ENCODE results near the gene FUT8. TPM values are rescaled to one million over a fixed set of nuclear protein-coding genes. Genes with fewer than 3 reads are reported as not detected.

Gene FUT8
- polyA plus RNA-seq, 1 of the 3 experiments (the other 2 are of a cell fraction): 31.7 TPM

DNA sequence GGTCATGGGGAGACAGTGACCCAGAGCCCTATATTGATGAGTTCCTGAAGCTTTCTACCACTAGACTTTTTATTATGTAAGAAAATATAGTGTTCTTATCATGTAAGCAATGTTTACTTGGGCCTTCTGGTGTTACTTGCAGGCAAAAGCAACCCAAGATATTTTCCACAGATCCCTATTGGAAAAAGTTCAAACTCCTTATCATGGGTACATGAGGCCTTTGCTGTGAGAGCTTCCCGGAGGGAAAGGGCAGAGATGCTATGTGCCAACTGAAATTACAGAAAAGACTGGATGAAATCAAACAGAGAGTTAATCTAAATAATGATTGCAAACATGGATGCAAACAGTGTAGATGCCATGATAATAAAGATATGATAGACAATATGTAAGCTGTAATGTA, 361.5 kb downstream of the FUT8 start:
- H3K9me3 ChIP-seq: no peaks in the 10 kb centered on the region
- no peak overlapping the region for H3K4me3 ChIP-seq (ENCODE audit: low read depth in 2 of 2, low read length in 1 of 2)
- no peaks in the 10 kb centered on the region for H3K27me3 ChIP-seq (ENCODE audit: insufficient read depth)
- no peak overlapping the region for H3K27ac ChIP-seq (ENCODE audit: low read depth in 2 of 2, low read length in 1 of 2)
- 0 out of 2 replicates have a peak, but pooled peaks cover 2% of the 10 kb centered on the region for H3K79me2 ChIP-seq (ENCODE audit: insufficient read depth)
- TF ChIP-seq SIN3A (IDR thresholded peaks at IDR 0.05; ENCODE audit: borderline replicate concordance, low read depth, low read length): no peak
- TF ChIP-seq, protein P1, sequence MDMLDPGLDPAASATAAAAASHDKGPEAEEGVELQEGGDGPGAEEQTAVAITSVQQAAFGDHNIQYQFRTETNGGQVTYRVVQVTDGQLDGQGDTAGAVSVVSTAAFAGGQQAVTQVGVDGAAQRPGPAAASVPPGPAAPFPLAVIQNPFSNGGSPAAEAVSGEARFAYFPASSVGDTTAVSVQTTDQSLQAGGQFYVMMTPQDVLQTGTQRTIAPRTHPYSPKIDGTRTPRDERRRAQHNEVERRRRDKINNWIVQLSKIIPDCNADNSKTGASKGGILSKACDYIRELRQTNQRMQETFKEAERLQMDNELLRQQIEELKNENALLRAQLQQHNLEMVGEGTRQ (IDR thresholded peaks at IDR 0.05; ENCODE audit: borderline replicate concordance, low read depth, low read length): no peak
- TF ChIP-seq, protein P2, sequence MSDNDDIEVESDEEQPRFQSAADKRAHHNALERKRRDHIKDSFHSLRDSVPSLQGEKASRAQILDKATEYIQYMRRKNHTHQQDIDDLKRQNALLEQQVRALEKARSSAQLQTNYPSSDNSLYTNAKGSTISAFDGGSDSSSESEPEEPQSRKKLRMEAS (IDR thresholded peaks at IDR 0.05; ENCODE audit: low read depth): no peak
- no peak overlapping the region for H3K9ac ChIP-seq
- no peaks in the 10 kb centered on the region for H4K20me1 ChIP-seq (ENCODE audit: insufficient read depth)
- 52% methylated on average over 1 of the region's 1 CpG for WGBS (ENCODE audit: low lambda C conversion rate)
- H3K4me1 ChIP-seq (ENCODE audit: control insufficient read depth in 1 of 2, insufficient read depth in 2 of 2, low read depth in 1 of 2, low read length in 1 of 2): no peaks in the 10 kb centered on the region
- H3K36me3 ChIP-seq (replicated peaks in 1 of 2; ENCODE audit: control insufficient read depth in 1 of 2, insufficient read depth in 2 of 2, low read length in 1 of 2): no peaks in the 10 kb centered on the region
- H3F3A ChIP-seq (replicated peaks; ENCODE audit: insufficient read depth): no peaks in the 10 kb centered on the region
- H3K9me2 ChIP-seq: no peaks in the 10 kb centered on the region
- ChIA-PET CTCF (interaction anchor here (1.2 kb wide), 1 partner anchor 16 kb away, joined by 3 read pairs; no protein-coding TSS in a partner anchor), POLR2A (no interaction called here)
- no peak overlapping the region for H3K4me2 ChIP-seq
- H2AFZ ChIP-seq (ENCODE audit: low read depth): no peak overlapping the region
- no peak for DNase-seq

DNA sequence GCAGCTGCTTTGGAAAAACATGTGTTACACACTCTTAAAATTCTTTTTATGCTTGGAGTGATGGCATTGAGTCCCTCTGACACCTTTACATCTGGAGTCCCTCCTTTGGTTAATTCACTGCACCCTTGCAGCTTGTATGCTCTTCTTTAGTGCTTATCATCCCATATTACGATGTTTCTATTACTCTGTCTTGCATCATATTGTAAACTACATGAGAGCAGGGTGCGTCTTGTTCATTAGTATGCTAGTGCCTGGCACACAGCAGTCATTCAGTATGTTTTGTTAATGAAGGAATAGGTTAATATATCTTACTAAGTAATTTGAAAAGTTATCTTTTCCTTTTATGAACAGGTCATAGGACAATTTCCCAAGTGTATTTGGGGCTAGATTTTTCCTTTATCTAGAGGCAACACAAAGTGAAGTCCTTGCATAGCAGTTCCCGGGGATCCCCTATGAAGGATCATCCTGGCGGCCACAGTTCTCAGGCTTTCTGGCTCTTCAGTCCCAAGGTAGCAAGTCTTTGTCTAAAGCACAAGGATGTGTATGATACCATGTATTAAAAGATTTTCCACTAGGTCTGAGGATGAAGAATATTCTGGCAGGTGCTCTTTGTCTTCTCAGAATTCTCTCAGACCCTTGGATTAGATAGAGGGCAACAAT, 363.8 kb downstream of the FUT8 start:
- no peaks in the 10 kb centered on the region for H3K27me3 ChIP-seq (ENCODE audit: insufficient read depth)
- H3K4me3 ChIP-seq (ENCODE audit: low read depth in 2 of 2, low read length in 1 of 2): no peak overlapping the region
- H3K4me1 ChIP-seq (ENCODE audit: control insufficient read depth in 1 of 2, insufficient read depth in 2 of 2, low read depth in 1 of 2, low read length in 1 of 2): no peaks in the 10 kb centered on the region; a peak in 1 of 4 replicates
- no peak for TF ChIP-seq RAD21 (IDR thresholded peaks at IDR 0.05; ENCODE audit: low read length)
- TF ChIP-seq JUND (IDR thresholded peaks at IDR 0.05): no peak
- no peak for TF ChIP-seq RCOR1 (IDR thresholded peaks at IDR 0.05; ENCODE audit: low read length)
- TF ChIP-seq EZH2phosphoT487 (IDR thresholded peaks at IDR 0.05; ENCODE audit: borderline replicate concordance, low read depth): no peak
- no peak for TF ChIP-seq GABPA (IDR thresholded peaks at IDR 0.05; ENCODE audit: low read depth)
- no peak for TF ChIP-seq TCF12 (IDR thresholded peaks at IDR 0.05)
- no peaks in the 10 kb centered on the region for H3K36me3 ChIP-seq (replicated peaks in 1 of 2; ENCODE audit: control insufficient read depth in 1 of 2, insufficient read depth in 2 of 2, low read length in 1 of 2)
- H3F3A ChIP-seq (replicated peaks; ENCODE audit: insufficient read depth): no peaks in the 10 kb centered on the region
- 64% methylated on average over 4 of the region's 4 CpGs for WGBS (ENCODE audit: low lambda C conversion rate)
- H3K9ac ChIP-seq: no peak overlapping the region
- 0 out of 2 replicates have a peak, but pooled peaks cover 3% of the 10 kb centered on the region for H3K79me2 ChIP-seq (ENCODE audit: insufficient read depth)
- no peaks in the 10 kb centered on the region for H3K9me3 ChIP-seq
- POLR2A ChIA-PET: no interaction called here
- CTCF ChIA-PET: no interaction called here
- H3K4me2 ChIP-seq: no peak overlapping the region
- no peaks in the 10 kb centered on the region for H4K20me1 ChIP-seq (ENCODE audit: insufficient read depth)
- H3K9me2 ChIP-seq: no peaks in the 10 kb centered on the region
- no peak for DNase-seq
- H3K27ac ChIP-seq (ENCODE audit: low read depth in 2 of 2, low read length in 1 of 2): no peak overlapping the region
- no peak overlapping the region for H2AFZ ChIP-seq (ENCODE audit: low read depth)

DNA sequence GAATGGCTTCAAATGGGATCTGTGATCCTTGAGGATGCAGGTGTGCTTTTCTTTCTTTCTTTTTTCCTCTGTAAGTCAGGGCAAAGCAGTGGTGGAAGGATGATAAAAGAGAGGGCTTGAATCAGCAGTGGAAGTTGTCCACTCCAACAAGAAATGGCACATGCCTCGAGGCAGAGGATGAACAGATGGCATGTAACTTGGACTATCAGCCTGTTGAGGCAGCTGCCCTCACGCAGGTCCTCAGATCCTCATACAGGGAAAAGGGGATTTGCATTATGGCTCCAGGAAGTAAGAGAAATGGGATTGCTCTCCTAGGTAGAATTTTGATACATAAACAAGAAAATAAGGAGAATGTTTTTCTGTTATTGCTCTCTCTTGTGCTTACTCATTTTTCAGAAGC, 368.0 kb downstream of the FUT8 start:
- no peaks in the 10 kb centered on the region for H4K20me1 ChIP-seq (ENCODE audit: insufficient read depth)
- no peaks in the 10 kb centered on the region; a peak in 1 of 4 replicates for H3K4me1 ChIP-seq (ENCODE audit: control insufficient read depth in 1 of 2, insufficient read depth in 2 of 2, low read depth in 1 of 2, low read length in 1 of 2)
- H3K9ac ChIP-seq: no peak overlapping the region
- no peak overlapping the region for H2AFZ ChIP-seq (ENCODE audit: low read depth)
- no peaks in the 10 kb centered on the region for H3K36me3 ChIP-seq (replicated peaks in 1 of 2; ENCODE audit: control insufficient read depth in 1 of 2, insufficient read depth in 2 of 2, low read length in 1 of 2)
- 0 out of 2 replicates have a peak, but pooled peaks cover 3% of the 10 kb centered on the region for H3K79me2 ChIP-seq (ENCODE audit: insufficient read depth)
- WGBS (ENCODE audit: low lambda C conversion rate): 38% methylated on average over 2 of the region's 2 CpGs
- no peak overlapping the region for H3K4me2 ChIP-seq
- no peak overlapping the region for H3K27ac ChIP-seq (ENCODE audit: low read depth in 2 of 2, low read length in 1 of 2)
- ChIA-PET CTCF (interaction anchor here (1.5 kb wide), 1 partner anchor 9 kb away, joined by 3 read pairs; no protein-coding TSS in a partner anchor), POLR2A (no interaction called here)
- H3K9me2 ChIP-seq: no peaks in the 10 kb centered on the region
- DNase-seq: no peak
- H3F3A ChIP-seq (replicated peaks; ENCODE audit: insufficient read depth): no peaks in the 10 kb centered on the region
- TF ChIP-seq SMC3 (IDR thresholded peaks at IDR 0.05; ENCODE audit: low read depth, low read length) (no peak), EP300 (IDR thresholded peaks at IDR 0.05; ENCODE audit: borderline replicate concordance in 1 of 2, low read depth in 1 of 2, low read length in 1 of 2) (no peak), TCF12 (IDR thresholded peaks at IDR 0.05) (no peak), GATA2 (CRISPR knock-in tag; IDR thresholded peaks at IDR 0.05) (no peak), POLR2AphosphoS5 (IDR thresholded peaks at IDR 0.05; ENCODE audit: low read depth, low read length) (no peak), RCOR1 (IDR thresholded peaks at IDR 0.05; ENCODE audit: low read length) (no peak), RXRA (IDR thresholded peaks at IDR 0.05; ENCODE audit: borderline replicate concordance, low read depth) (no peak), NRF1 (IDR thresholded peaks at IDR 0.05; ENCODE audit: low read depth, low read length) (no peak), YY1 (IDR thresholded peaks at IDR 0.05; ENCODE audit: low read depth) (no peak), TAF1 (IDR thresholded peaks at IDR 0.05; ENCODE audit: borderline replicate concordance, low read depth, low read length) (no peak)
- TF ChIP-seq, protein P3, sequence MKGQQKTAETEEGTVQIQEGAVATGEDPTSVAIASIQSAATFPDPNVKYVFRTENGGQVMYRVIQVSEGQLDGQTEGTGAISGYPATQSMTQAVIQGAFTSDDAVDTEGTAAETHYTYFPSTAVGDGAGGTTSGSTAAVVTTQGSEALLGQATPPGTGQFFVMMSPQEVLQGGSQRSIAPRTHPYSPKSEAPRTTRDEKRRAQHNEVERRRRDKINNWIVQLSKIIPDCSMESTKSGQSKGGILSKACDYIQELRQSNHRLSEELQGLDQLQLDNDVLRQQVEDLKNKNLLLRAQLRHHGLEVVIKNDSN (IDR thresholded peaks at IDR 0.05; ENCODE audit: borderline replicate concordance, low read depth): no peak
- no peak overlapping the region for H3K4me3 ChIP-seq (ENCODE audit: low read depth in 2 of 2, low read length in 1 of 2)
- no peaks in the 10 kb centered on the region for H3K9me3 ChIP-seq
- H3K27me3 ChIP-seq (ENCODE audit: insufficient read depth): no peaks in the 10 kb centered on the region
